Stimulated activated effector memory CD8-positive, alpha-beta T cell treated with anti-CD3 and anti-CD28 coated beads, Interleukin-12 subunit alpha, Interleukin-12 subunit beta, amount 100 ng/mL, for 72 hours (primary cell): ENCODE data around the gene KCNJ13.
"Not testable (repeated sequence)": the region's sequence is repeated elsewhere in the genome, so short reads cannot be mapped to it uniquely, and the experiment has no call there.

Experiments
- ATAC-seq: fragments of 150-1000 bp; cut with Tn5 transposase; 2 replicates; pipeline ENCODE4 v1.10.0; 2021
- DNase-seq, 2 donors: peaks; one replicate each; pipeline ENCODE4 v3.0.0; 2021 to 2022; ENCODE audit warnings: low spot score in 2 of 2
- H3K27ac Mint-ChIP-seq: one replicate; pipeline ENCODE4 v1.8.0; 2022; ENCODE audit warnings: mild to moderate bottlenecking, mixed read lengths
- H3K36me3 Mint-ChIP-seq: one replicate; pipeline ENCODE4 v1.8.0; 2022; ENCODE audit warnings: mild to moderate bottlenecking, mixed read lengths
- H3K4me1 Mint-ChIP-seq: one replicate; pipeline ENCODE4 v1.8.0; 2022; ENCODE audit warnings: mixed read lengths
- H3K4me3 Mint-ChIP-seq: one replicate; pipeline ENCODE4 v1.8.0; 2022; ENCODE audit warnings: mild to moderate bottlenecking, mixed read lengths
- H3K9me3 Mint-ChIP-seq: one replicate; pipeline ENCODE4 v1.8.0; 2022; ENCODE audit warnings: mixed read lengths

Gene KCNJ13

DNA sequence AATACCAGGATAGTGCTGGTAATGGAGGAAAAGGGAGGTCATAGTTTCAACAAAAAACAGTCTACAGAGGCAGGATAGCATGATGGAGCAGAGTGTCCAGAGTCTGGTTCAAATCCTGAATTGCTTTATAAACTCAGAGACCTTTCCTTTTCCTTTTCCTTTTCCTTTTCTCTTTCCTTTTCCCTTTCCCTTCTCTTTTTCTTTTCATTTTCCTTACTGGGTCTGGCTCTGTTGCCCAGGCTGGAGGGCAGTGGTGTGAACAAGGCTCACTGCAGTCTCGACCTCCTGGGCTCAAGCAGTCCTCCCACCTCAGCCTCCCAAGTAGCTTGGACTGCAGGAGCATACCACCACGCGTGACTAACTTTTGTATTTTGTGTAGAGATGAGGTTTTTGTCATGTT is 47.6 kb downstream of the KCNJ13 start:
- H3K4me1 Mint-ChIP-seq: peaks cover 19% of the 10 kb centered on the region
- peaks cover 96% of the 10 kb centered on the region for H3K36me3 Mint-ChIP-seq
- H3K9me3 Mint-ChIP-seq: no peaks in the 10 kb centered on the region
- no peak for ATAC-seq
- H3K27ac Mint-ChIP-seq: no peak overlapping the region
- no peak for DNase-seq
- no peak overlapping the region for H3K4me3 Mint-ChIP-seq

- Mint-ChIP-seq H3K36me3 (peaks cover 79% of the 10 kb centered on the region), H3K4me1 (peaks cover 32% of the 10 kb centered on the region), H3K9me3 (no peaks in the 10 kb centered on the region), H3K4me3 (no peak overlapping the region), H3K27ac (no peak overlapping the region)
- DNase-seq: no peak
- ATAC-seq: no peak
Observed at GRCh38 chr2:232723027-232723426, 53.3 kb downstream of the KCNJ13 start.

DNA sequence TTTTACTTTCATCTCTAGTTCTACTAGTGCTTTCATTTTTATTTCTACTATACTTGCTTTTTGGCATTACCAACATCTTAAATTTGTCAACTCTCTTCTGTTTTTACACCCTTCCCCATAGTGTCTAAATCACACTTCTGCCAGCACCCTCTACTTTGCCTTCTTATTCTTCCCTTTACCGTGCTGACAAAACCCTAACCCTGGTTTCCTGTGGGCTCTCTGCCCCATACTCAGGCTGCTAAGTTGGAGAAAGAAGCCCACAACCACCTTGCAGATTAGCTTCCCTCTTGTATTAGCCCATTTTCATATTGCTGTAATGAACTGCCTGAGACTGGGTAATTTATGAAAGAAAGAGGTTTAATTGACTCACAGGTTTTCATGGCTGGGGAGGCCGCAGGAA is 54.5 kb downstream of the KCNJ13 start:
- Mint-ChIP-seq H3K27ac (peak overlapping the region; percentile 84), H3K9me3 (no peaks in the 10 kb centered on the region), H3K4me3 (peak overlapping the region; percentile 3), H3K4me1 (peaks cover 25% of the 10 kb centered on the region), H3K36me3 (peaks cover 70% of the 10 kb centered on the region)
- ATAC-seq (no peak), DNase-seq (no peak)

DNA sequence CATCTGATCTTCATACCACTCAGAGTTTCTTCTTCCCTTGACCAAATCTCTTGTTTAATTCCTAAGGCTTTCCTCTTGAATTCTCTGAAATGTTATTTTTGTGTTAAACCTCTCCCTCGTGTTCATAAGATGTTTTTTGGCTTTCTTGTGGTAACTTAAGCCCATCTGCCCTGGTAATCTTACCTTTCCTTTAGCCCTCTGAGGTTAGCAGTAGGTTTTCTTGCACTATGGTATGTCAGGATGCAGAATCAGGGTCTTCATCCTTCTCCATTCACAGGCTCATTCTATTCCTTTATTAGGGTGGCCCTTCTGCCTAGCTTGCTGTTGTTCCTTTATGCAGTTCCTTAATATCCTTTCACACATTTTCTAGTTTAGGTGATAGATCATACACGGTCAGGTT is 55.1 kb downstream of the KCNJ13 start:
- Mint-ChIP-seq H3K4me1 (peaks cover 29% of the 10 kb centered on the region), H3K4me3 (no peak overlapping the region), H3K36me3 (peaks cover 69% of the 10 kb centered on the region), H3K9me3 (no peaks in the 10 kb centered on the region), H3K27ac (peak overlapping the region; percentile 84)
- no peak for DNase-seq
- no peak for ATAC-seq

DNA sequence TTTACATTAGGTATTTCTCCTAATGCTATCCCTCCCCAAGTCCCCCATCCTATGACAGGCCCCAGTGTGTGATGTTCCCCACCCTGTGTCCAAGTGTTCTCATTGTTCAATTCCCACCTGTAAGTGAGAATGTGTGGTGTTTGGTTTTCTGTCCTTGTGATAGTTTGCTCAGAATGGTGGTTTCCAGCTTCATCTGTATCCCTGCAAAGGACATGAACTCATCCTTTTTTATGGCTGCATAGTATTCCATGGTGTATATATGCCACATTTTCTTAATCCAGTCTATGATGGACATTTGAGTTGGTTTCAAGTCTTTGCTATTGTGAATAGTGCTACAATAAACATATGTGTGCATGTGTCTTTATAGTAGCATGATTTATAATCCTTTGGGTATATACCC is 56.3 kb downstream of the KCNJ13 start:
- not testable (repeated sequence) for ATAC-seq, H3K9me3 Mint-ChIP-seq, H3K4me3 Mint-ChIP-seq, H3K27ac Mint-ChIP-seq, DNase-seq
- Mint-ChIP-seq H3K36me3 (peaks cover 69% of the 10 kb centered on the region), H3K4me1 (peaks cover 29% of the 10 kb centered on the region)
